Stimulated activated CD4-positive, alpha-beta T cell treated with anti-CD3 and anti-CD28 coated beads, Interleukin-12 subunit alpha, Interleukin-12 subunit beta, amount 100 ng/mL, for 48 hours (primary cell): ENCODE data around the gene TRAF3IP3.

ENCODE experiments used
- DNase-seq, 3 donors: peaks; one replicate each; pipeline ENCODE4 v3.0.0-alpha.2; 2020; ENCODE audit warnings: low read depth in 2 of 3, low spot score in 1 of 3

Gene TRAF3IP3

DNA sequence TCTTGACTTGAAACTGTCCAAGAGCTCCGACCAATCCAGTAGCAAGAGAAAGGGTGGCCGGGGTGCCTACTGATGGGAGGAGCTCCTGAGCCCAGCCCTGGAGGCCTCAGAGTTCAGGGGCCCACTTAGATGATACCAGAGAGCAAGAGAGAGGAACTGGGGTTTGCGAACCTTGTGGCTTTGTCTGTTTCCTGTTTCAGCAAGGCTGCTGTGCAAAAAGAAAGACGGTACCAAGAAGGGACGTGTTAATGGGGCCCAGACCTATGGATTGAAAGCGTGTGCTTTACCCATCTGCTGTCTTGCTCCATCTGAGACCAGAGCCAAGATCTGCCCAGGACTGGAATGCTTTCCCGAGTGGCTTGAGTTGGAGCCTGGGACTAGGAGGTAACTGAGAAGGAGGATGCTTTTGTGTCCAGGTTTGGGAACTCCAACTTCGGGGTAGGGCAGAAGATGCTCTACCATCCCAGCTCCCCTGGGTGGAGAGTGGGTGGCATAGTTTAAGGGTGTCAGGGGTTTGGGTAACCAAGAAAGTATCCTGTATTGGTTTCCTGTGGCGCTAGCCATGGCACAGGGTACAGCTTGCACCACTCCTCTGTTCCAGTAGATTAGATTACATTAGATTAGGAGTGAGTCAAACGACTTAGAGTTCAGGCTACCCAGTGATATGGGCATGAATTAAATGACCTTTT is at the start of gene TRAF3IP3:
TSS of gene TRAF3IP3 (plus strand) at position 128 of the 689 bp plus-strand sequence. CDS start 3,987 bp downstream, outside the sequence.
- peak; percentile 73 to 78 (median 76) for DNase-seq

DNA sequence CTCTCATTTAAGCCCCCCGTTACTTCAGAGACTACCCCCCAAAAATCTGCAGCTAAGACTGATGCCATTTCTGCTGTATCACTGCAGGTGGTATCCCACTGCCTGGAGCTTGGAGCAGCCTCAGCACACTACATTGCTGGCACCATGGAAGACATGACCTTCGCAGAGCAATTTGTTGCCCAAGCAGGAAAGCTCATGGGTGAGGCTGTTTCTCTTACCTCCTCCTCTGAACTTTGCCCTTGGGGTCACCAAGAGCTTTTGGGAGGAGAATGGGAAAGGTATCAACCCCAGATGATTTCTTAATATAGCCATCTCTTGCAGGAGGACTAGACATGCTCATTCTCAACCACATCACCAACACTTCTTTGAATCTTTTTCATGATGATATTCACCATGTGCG is 49.2 kb upstream of the TRAF3IP3 start:
- DNase-seq = no peak

GRCh38 chr1:209707308-209707707 is 48.5 kb upstream of the TRAF3IP3 start:
- DNase-seq = no peak

- DNase-seq = no peak
Observed at GRCh38 chr1:209708297-209708696, 47.6 kb upstream of the TRAF3IP3 start.

- no peak for DNase-seq
Observed at GRCh38 chr1:209710093-209710492, 45.8 kb upstream of the TRAF3IP3 start.

DNA sequence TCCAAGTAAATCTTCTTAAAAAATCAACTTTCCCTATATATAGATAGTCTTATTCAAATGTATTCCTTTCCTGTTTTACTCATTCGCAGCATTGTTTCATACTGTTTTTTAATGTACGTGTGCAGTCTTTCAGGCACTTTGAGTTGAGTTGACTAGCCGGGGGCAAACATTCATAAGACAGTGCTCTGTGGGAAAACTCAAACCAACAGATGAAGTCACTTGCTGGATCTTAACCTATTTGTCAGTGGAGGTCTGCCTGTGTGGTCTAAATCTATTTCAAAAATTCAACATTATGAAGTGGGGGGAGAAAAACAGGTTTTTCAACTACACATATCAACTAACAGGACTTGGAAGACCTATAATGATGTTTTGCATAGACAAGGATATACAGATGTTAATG is 45.0 kb upstream of the TRAF3IP3 start:
- DNase-seq = no peak

GRCh38 chr1:209714338-209714737 is 41.5 kb upstream of the TRAF3IP3 start:
- DNase-seq = no peak

- DNase-seq = no peak
Observed at GRCh38 chr1:209715314-209715713, 40.5 kb upstream of the TRAF3IP3 start.

DNA sequence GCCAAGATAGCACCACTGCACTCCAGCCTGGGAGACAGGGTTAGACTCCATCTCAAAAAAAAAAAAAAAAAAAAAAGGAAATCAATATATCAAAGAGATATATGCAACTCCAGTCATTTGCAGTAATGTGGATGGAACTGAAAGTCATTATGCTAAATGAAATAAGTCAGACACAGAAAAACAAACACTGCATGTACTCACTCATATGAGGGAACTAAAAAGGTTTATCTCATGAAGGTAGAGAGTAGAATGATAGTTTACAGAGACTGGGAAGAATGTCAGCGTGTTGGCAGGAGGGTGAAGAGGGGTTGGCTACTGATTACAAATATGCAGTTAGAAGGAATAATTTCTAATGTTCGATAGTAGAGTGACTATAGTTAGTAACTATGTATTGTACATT is 38.0 kb upstream of the TRAF3IP3 start:
- DNase-seq = no peak

GRCh38 chr1:209720326-209720725 is 35.5 kb upstream of the TRAF3IP3 start:
- DNase-seq = no peak

DNA sequence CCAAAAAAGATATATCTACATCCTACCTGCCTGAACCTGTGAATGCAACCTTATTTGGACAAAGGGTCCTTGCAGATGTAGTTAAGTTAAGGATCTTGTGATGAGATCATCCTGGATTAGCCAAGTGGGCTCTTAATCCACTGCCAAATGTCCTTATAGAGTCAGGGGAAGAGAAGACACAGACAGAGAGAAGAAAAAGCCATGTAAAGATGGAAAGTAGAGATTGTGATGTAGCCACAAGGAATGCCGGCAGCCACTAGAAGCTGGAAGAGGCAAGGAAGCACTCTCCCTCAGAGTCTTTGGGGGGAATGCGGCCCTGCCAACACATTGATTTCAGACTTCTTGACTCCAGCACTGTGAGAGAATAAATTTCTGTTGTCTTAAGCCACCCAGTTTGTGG is 35.0 kb upstream of the TRAF3IP3 start:
- no peak for DNase-seq

- DNase-seq = no peak
Observed at GRCh38 chr1:209721323-209721722, 34.5 kb upstream of the TRAF3IP3 start.

DNA sequence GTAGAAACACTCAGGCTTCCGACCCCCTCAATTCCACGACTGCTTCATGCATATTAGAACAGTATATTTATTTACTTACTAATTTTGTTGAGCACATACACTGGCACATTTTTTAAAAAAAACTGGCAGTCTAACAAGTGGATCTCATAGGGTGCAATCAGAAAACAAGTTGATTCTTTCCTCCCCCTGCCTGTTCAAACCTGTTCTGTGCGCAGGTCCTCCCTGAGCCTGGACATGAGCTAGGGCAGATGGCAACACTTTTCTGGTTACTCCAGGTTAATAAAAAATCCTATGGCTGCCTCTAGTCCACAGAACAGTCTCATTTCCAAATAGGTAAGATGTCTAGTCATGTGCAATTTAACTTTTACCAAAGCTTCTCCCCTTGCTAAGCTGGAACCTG is 32.6 kb upstream of the TRAF3IP3 start:
- DNase-seq = no peak

- DNase-seq = peak; percentile 45 to 54 (median 49)
Observed at GRCh38 chr1:209723756-209724693, 31.8 kb upstream of the TRAF3IP3 start.

DNA sequence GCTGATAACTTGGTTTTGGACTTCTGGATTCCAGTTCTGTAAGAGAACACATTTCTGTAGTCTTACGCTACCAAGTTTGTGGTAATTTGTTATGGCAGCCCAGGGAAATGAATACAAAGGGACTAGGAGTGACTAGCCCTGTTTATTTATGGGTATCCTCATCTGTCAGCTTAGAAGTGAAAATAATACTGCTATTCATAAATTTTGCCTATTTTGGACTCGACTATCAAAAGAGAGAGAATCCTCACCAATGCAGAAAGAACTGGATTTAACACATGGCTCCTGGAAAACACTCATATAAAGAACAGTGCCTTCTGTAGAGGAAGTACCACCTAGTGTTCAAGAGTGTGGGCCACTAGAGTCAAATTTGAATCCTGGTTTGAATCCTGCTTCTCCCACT is 28.6 kb upstream of the TRAF3IP3 start:
- no peak for DNase-seq

DNA sequence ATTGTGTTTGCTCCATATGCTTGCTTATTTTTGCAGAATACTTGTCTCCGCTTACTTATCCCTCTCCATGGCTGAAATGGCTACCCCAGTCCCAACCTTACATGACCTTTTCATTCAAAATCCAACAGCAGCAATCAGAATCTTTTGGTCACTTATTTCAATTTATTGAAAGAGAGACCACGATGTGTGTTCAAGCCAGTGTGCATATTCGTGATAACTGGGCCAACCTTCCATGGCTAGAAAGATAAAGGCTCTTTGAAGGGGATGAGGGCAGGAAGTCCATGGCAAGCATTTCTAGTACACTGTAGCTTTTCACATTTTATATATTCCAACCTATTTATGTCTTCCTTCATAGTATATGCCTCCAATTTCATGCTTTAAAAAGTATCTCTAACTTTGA is 28.1 kb upstream of the TRAF3IP3 start:
- no peak for DNase-seq

- DNase-seq = no peak
Observed at GRCh38 chr1:209728466-209728865, 27.4 kb upstream of the TRAF3IP3 start.

- DNase-seq = no peak
Observed at GRCh38 chr1:209729436-209729835, 26.4 kb upstream of the TRAF3IP3 start.

- no peak for DNase-seq
Observed at GRCh38 chr1:209732725-209733124, 23.1 kb upstream of the TRAF3IP3 start.

GRCh38 chr1:209733409-209734192 is 22.3 kb upstream of the TRAF3IP3 start:
- no peak for DNase-seq

DNA sequence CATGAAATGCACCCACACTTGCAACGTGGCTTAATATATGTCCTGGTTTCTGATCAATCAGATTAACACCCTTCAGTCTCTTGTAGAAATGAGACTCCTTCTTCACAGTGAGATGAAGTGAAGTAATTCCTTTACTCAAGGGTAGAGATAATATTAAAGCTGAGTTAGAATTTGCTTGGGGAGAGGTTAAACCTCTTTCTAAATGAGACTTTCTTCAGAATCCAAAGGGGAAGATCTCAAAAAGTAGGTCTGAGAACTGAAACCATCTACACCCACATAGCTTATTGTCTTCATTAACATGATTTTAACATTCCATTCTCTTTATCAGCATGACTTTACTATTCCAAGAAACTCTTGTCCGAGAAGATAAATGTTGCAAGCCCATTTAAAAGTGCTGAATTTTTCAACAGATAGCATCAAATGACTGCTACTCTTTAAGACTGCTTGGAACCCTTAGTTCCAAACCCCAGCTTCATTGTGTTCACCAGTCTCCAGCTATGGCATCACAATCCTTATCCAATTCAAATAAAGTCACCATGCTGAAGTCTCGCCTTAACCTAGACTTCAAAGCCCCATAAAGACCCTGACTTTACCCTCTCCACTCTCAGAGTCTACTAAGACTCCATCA is 19.2 kb upstream of the TRAF3IP3 start:
- DNase-seq = no peak
